Smooth muscle cell (in vitro differentiated cells): Measurements from ENCODE around the gene ASTN2. TPM values are rescaled to one million over a fixed set of nuclear protein-coding genes. Genes with fewer than 3 reads are reported as not detected.

Experiments used
- DNase-seq: peaks from one replicate; lab custom pipeline; 2025; ENCODE audit not compliant: unreplicated experiment; lab: John Stamatoyannopoulos, UW
- H2AFZ ChIP-seq: fragments of 200-600 bp; sonication (generic); 2 replicates; pipeline ENCODE4 v1.6.0; 2016; ENCODE audit warnings: antibody characterized with exemption, low read depth, mild to moderate bottlenecking
- H3F3A ChIP-seq: fragments of 200-600 bp; sonication (generic); 2 replicates; pipeline ENCODE4 v1.6.0; 2017; ENCODE audit warnings: antibody characterized with exemption, low read depth
- H3K27ac ChIP-seq: fragments of 200-600 bp; sonication (generic); 2 replicates; pipeline ENCODE4 v1.5.1; 2016; ENCODE audit warnings: low read depth, mild to moderate bottlenecking
- H3K27me3 ChIP-seq: fragments of 200-600 bp; sonication (generic); 2 replicates; pipeline ENCODE4 v1.6.1; 2016; ENCODE audit warnings: low read depth, mild to moderate bottlenecking
- H3K36me3 ChIP-seq: fragments of 200-600 bp; sonication (generic); 2 replicates; pipeline ENCODE4 v1.5.1; 2016; ENCODE audit warnings: low read depth
- H3K4me1 ChIP-seq: fragments of 200-600 bp; sonication (generic); 2 replicates; pipeline ENCODE4 v1.5.1; 2016; ENCODE audit warnings: low read depth
- H3K4me2 ChIP-seq: fragments of 200-600 bp; sonication (generic); 2 replicates; pipeline ENCODE4 v1.6.0; 2016; ENCODE audit warnings: mild to moderate bottlenecking
- H3K4me3 ChIP-seq: fragments of 200-600 bp; sonication (generic); 2 replicates; pipeline ENCODE4 v1.5.1; 2016; ENCODE audit warnings: mild to moderate bottlenecking
- H3K79me2 ChIP-seq: fragments of 200-600 bp; sonication (generic); 2 replicates; pipeline ENCODE4 v1.6.0; 2016; ENCODE audit warnings: low read depth, mild to moderate bottlenecking
- H3K9ac ChIP-seq: fragments of 200-600 bp; sonication (generic); 2 replicates; pipeline ENCODE4 v1.6.0; 2016; ENCODE audit warnings: low read depth
- H3K9me3 ChIP-seq: fragments of 200-600 bp; sonication (generic); replicated peaks from 2 replicates; pipeline ENCODE4 v1.5.1; 2016; ENCODE audit warnings: low read depth
- H4K20me1 ChIP-seq: fragments of 200-600 bp; sonication (generic); 2 replicates; pipeline ENCODE4 v1.6.0; 2016; ENCODE audit warnings: low read depth
- WGBS: methylation state at CpG from one replicate; pipeline ENCODE4 v1.1.7; 2016; ENCODE audit warnings: low lambda C conversion rate; 5-methylcytosine and 5-hydroxymethylcytosine counted together
- polyA plus RNA-seq: library from polyadenylated mRNA; unstranded; fragments of >200 nt; fragmentation: Nextera tagmentation; extraction: Ambion mirVana; gene quantifications from 2 replicates; pipeline ENCODE4 v1.2.1, GENCODE V29; 2016
- total RNA-seq: library from RNA; depleted of rRNA; stranded (reverse); fragments of >200 nt; gene quantifications from 2 replicates; pipeline ENCODE4 v1.2.3, GENCODE V29; 2014
- TF ChIP-seq, protein P1 (sequence below): fragments of 200-600 bp; sonication (generic); IDR thresholded peaks from 2 replicates; pipeline ENCODE4 v1.5.1; 2017; ENCODE audit warnings: borderline replicate concordance, mild to moderate bottlenecking, antibody characterized with exemption; ENCODE audit not compliant: insufficient read depth, poor library complexity, severe bottlenecking

The ASTN2 gene
- total and polyA plus RNA-seq, 2 experiments from 2014 or later: 6.5 to 6.7 TPM

DNA sequence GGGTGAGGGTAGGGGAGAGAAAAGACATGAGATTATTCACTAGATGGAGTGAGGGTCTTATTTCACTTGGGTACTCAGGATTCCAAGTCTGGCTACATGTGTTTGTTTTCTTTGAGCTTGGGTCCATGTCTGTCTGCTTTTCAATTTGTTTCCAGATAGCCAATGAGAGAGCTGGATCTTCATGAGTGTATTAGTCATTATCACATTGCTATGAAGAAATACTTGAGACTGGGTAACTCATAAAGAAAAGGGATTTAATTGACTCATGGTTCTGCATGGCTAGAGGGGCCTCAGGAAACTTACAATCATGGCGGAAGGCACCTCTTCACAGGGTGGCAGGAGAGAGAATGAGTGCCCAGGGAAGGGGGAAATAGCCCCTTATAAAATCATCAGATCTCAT lies 924.5 kb downstream of the ASTN2 start:
- Histone ChIP-seq H3F3A (no peaks in the 10 kb centered on the region), H3K36me3 (no peaks in the 10 kb centered on the region), H3K9me3 (no peaks in the 10 kb centered on the region), H3K9ac (no peak overlapping the region), H3K4me1 (no peaks in the 10 kb centered on the region), H3K79me2 (no peaks in the 10 kb centered on the region), H4K20me1 (no peaks in the 10 kb centered on the region), H2AFZ (no peak overlapping the region), H3K27me3 (no peaks in the 10 kb centered on the region), H3K4me2 (no peak overlapping the region), H3K4me3 (no peak overlapping the region), H3K27ac (no peak overlapping the region)
- 96% methylated on average over 1 of the region's 1 CpG for WGBS
- no peak for DNase-seq
- TF ChIP-seq, protein P1, sequence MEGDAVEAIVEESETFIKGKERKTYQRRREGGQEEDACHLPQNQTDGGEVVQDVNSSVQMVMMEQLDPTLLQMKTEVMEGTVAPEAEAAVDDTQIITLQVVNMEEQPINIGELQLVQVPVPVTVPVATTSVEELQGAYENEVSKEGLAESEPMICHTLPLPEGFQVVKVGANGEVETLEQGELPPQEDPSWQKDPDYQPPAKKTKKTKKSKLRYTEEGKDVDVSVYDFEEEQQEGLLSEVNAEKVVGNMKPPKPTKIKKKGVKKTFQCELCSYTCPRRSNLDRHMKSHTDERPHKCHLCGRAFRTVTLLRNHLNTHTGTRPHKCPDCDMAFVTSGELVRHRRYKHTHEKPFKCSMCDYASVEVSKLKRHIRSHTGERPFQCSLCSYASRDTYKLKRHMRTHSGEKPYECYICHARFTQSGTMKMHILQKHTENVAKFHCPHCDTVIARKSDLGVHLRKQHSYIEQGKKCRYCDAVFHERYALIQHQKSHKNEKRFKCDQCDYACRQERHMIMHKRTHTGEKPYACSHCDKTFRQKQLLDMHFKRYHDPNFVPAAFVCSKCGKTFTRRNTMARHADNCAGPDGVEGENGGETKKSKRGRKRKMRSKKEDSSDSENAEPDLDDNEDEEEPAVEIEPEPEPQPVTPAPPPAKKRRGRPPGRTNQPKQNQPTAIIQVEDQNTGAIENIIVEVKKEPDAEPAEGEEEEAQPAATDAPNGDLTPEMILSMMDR: no peak

- H3K4me3 ChIP-seq: no peak overlapping the region
- DNase-seq: no peak
- H3K9ac ChIP-seq: no peak overlapping the region
- TF ChIP-seq, protein P1: no peak
- H3K36me3 ChIP-seq: no peaks in the 10 kb centered on the region
- H3K27me3 ChIP-seq: no peaks in the 10 kb centered on the region
- no peaks in the 10 kb centered on the region for H3K9me3 ChIP-seq
- H3K27ac ChIP-seq: no peak overlapping the region
- no peak overlapping the region for H3K4me2 ChIP-seq
- H3K79me2 ChIP-seq: no peaks in the 10 kb centered on the region
- H3F3A ChIP-seq: no peaks in the 10 kb centered on the region
- H4K20me1 ChIP-seq: no peaks in the 10 kb centered on the region
- 97% methylated on average over 1 of the region's 1 CpG for WGBS
- H3K4me1 ChIP-seq: no peaks in the 10 kb centered on the region
- H2AFZ ChIP-seq: no peak overlapping the region
These were observed 926.5 kb downstream of the ASTN2 start for GRCh38 chr9:116488373-116488772.

DNA sequence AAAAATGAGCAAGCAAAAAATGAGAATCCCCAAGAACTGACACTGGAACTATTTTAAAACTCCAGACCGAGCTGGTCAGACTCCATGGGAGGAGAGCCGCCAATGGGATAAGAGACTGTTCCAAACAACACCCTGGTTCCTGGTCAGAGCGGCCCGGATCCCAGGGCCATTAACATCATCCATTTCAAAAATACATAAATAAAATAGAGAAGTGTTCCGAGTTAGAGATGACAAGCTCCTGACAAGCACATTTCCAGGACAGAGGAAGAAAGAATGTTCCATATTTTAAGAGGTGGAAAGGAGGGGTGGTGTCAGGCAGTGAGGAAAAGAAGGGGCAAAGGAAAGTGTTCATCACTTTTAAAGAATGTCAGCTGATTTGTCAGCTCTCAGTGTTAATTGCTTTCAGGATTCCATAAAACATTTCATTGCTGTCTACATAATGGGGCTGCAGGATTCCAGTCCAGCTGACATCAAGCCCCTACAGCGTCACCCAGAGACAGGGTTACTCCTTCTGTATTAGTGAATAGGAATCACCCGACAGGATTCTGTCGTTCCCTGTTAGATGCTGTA lies 930.3 kb downstream of the ASTN2 start:
- no peak overlapping the region for H3K4me2 ChIP-seq
- WGBS: 59% methylated on average over 8 of the region's 8 CpGs
- no peak overlapping the region for H3K4me3 ChIP-seq
- TF ChIP-seq, protein P1: no peak
- H2AFZ ChIP-seq: no peak overlapping the region
- H4K20me1 ChIP-seq: no peaks in the 10 kb centered on the region
- H3K27ac ChIP-seq: no peak overlapping the region
- no peaks in the 10 kb centered on the region for H3K27me3 ChIP-seq
- H3K9me3 ChIP-seq: no peaks in the 10 kb centered on the region
- H3K9ac ChIP-seq: no peak overlapping the region
- no peaks in the 10 kb centered on the region for H3K79me2 ChIP-seq
- no peak for DNase-seq
- H3K4me1 ChIP-seq: no peaks in the 10 kb centered on the region
- no peaks in the 10 kb centered on the region for H3K36me3 ChIP-seq
- no peaks in the 10 kb centered on the region for H3F3A ChIP-seq

- no peaks in the 10 kb centered on the region for H4K20me1 ChIP-seq
- no peaks in the 10 kb centered on the region for H3K4me1 ChIP-seq
- H3K9me3 ChIP-seq: no peaks in the 10 kb centered on the region
- H3K4me3 ChIP-seq: no peak overlapping the region
- no peaks in the 10 kb centered on the region for H3F3A ChIP-seq
- H3K79me2 ChIP-seq: no peaks in the 10 kb centered on the region
- no peak for DNase-seq
- H3K27me3 ChIP-seq: no peaks in the 10 kb centered on the region
- H3K27ac ChIP-seq: no peak overlapping the region
- no peak overlapping the region for H3K9ac ChIP-seq
- no peak overlapping the region for H2AFZ ChIP-seq
- H3K36me3 ChIP-seq: no peaks in the 10 kb centered on the region
- 69% methylated on average over 8 of the region's 8 CpGs for WGBS
- H3K4me2 ChIP-seq: no peak overlapping the region
- TF ChIP-seq, protein P1: no peak
These were observed 931.0 kb downstream of the ASTN2 start for GRCh38 chr9:116483622-116484491.
